HG03103 (cell line): ENCODE measurements around the gene EPHB3.

Source experiments
- ATAC-seq: cut with Tn5 transposase; IDR thresholded peaks from one replicate; pipeline ENCODE4 v1.9.1; 2021; ENCODE audit warnings: low read depth; ENCODE audit not compliant: unreplicated experiment

The EPHB3 gene

DNA sequence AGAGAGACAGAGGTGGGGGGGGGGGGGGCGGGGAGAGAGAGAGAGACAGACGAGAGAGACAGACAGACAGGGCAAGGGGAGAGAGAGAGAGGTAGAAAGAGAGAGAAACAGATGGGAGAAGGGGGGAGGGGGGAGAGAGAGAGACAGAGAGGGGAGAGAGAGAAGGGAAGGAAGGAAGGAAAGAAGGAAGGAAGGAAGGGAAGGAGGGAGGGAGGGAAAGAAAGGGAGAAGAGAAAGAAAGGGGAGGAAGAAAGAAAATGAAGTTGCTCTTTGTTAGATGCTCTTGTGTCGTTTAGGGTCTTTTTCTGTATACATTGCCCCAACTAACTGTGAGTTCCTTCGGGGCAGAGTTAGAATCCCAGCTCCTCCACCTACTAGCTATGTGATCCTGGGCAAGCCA is 19.0 kb upstream of the EPHB3 start:
- no peak for ATAC-seq

DNA sequence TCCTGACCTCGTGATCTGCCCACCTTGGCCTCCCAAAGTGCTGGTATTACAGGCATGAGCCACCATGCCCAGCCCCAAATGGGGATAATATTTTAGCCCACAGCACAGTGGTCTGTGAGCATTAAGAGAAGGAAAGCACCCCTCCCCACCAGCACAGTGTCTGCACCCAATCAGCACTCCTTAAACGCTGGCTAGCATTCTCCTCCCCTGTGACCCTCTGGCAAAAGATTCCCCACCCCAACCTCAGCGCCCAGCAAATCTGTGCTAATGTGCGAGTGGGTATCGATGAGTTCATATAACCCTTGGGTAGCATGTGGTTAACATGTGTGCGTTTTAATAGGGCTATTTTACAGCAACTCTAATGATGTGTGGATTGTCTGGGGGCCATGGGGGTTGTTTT is 18.3 kb upstream of the EPHB3 start:
- ATAC-seq, result no peak

DNA sequence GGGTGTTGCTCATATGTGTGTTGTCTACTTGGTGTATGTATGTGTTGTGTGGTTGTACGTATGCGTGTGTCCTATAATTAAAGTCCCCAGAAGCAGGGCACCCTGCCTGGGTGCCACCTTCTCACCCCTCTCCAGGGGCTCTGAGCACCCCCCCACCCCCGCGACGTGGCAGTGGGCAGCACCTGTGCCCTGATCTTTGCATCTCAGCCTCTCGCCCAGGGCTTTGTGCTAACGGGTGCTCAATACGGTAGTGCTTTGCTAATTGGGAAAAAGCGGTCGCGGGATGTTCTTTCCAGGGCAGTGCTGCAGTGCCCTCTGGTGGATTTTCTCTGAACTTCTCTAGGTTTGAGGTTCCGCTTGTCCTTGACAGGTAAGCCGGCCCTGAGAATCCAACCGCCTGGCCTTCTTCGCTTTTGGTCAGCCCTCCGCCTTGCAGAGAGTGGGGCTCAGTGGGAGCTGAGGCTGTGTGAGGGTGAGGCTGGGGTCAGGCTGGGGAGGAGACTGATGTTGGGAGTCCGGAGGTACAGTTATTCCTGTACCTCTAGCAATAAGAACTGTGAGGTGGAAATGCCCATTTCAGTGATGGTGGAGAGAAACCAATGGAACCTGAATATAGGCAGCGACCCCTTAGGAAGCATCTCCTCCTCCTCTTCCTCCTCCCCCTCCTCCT is 17.6 kb upstream of the EPHB3 start:
- ATAC-seq, result no peak

DNA sequence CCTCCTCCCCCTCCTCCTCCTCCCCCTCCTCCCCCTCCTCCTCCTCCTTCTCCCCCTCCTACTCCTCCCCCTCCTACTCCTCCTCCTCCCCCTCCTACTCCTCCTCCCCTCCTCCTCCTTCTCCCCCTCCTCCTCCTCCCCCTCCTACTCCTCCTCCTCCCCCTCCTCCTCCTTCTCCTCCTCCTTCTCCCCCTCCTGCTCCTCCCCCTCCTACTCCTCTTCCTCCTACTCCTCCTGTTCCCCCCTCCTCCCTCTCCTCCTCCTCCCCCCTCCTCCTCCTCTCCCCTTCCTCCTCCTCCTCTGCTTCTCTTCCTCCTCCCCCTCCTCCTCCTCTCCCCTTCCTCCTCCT is 17.1 kb upstream of the EPHB3 start:
- no peak for ATAC-seq

DNA sequence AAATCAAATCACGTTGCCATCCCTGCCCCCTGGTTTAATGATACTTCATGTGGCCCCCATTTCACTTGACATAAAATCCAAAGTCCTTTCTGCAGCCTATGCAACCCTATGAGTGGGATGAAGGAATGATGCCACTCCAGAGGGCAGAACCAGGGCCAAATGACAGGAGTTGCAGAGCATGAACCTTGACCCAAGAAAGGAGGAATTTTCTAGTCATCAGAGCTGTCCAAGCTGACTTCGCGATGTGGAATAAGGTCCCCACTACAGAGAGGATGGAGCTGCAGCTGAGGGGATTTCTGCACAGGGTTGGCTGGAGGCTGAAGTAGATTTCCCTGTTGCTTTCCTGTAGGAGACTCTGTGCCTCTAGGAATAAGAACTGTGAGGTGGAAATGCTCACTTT is 15.8 kb upstream of the EPHB3 start:
- ATAC-seq, result no peak

DNA sequence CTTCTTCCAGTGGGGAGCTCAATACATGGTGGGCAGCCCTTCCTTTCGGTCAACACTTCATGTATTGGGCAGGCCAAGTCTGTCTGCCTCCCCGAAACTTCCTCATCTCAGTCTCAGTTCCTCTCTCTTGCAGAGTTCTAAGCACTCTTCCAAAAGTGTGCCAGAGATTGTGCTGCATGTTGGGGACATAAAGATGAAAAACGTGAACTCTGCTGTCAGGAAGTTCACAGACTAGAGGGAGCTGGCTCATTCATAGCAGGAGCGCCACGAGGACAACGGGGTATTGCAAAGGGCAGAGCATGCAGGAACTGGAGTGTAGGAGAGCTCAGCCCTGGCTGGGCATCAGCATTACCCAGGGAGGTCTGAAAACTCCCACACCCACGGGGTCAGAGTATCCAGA is 15.3 kb upstream of the EPHB3 start:
- ATAC-seq, result no peak

DNA sequence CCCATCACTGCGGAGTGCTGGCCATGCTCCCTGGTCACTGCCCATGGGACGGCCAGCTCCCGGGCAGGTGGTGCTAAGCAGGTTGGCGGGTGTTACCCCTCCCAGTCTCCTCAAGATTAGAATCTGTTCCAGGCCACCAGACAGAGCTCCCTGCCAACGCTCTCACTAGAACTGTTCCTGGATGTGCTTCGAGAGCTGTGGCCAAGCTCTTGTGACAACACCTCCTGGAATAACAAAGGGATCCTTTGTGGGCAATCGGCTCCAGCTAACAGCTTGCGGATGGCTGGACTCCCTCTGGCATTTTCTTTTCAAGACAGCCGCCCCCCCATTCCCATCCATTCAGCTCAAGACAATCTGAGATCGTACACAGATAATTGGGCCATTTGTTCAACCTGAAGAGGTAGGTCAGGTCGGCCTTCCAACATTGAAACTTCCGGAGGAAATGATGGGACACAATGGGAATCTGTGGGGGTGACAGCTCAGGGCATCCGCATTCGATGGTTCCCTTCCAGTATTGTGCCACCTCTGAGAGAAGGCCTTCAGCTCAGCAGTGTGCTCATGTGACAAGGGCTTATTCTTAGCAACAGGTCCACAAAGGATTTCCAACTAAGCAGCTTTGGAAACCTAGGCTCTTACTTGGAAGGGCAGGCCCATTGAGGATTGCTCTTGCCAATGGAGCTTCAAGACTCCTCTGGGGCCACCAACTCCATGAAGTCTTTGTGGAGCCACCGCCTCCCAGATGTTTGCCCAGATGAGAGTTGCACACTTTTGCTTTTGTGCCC is 11.6 kb upstream of the EPHB3 start:
- no peak for ATAC-seq

DNA sequence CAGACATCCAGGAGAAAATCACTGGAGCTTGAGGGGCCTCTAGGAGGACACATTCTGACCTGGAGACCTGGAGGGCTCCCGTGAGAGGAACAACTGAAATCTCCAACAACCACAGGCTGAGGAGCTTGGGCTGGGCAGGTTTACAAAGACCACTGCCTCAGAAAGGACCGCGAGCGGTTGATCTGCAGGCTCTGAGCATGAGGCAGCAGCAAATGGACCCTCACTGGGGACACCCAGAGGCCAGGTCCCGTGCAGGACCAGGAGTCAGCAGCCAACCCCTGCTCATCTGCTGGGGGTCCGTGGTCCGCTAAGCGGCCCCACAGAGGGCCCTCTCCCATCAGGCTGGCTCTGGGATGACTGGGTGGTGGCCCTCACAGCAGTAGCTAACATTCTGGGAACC is 10.5 kb upstream of the EPHB3 start:
- ATAC-seq, result no peak

DNA sequence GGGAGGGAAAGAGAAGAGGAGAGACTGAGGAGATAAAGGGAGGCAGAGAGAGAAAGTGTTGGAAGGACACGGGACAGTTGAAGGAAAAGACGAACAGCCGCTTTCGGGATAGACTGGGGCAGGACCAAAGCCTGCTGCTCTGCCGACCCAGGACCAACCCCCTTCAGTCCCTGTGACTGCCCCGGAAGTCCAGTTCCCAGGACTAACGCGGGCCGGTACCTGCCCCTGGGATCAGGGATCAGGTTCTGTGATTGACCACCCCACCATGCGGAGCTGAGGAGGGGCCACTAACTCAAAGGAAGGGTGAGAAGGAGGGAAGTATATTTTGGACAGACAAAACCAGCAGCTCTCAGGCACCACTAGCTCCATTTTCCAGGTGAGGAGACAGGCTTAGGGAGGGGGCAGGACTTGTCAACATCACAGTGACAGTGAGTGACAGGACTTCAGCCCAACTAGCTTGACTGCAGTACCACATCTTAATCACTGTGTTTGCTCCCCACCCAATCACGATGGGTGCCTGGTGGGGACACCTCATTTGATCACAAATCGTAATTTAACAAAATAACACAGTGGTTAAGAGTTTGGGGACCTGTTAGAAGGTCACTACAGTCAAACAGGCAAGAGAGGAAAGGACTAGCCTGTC is 9.8 kb upstream of the EPHB3 start:
- ATAC-seq, result no peak

DNA sequence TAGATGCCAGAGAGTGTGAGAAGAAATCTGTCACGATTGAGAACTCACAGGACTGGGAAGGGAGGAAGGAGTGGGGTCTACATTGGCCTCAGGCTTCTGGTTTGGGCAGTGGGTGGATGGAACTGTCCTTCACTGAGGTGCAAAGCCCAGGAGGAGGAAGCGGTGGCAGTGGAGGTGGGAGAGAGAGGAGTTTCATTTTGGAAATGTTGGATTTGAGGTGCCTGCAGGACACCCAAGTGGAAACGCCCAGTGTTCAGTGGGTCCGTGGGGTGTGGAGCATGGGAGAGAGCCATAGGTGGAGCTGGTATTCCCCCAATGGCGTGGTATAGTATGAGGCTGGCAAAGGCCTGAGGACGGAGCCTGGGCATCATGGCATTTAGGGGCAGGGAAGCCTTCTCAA is 9.3 kb upstream of the EPHB3 start:
- ATAC-seq, result no peak

DNA sequence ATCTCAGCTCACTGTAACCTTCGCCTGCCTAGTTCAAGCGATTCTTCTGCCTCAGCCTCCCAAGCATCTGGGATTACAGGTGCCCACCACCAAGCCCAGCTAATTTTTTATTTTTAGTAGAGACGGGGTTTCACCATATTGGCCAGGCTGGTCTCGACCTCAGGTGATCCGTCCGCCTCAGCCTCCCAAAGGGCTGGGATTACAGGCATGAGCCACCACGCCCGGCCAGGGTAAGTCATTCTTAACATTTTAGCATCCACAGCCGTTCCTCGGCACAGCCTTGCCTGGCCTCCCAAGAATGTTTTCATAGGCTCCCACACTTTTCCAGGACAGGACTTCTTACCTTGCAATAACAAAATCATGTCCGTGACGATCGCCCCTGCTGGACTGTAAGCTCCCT is 8.7 kb upstream of the EPHB3 start:
- ATAC-seq, result no peak

DNA sequence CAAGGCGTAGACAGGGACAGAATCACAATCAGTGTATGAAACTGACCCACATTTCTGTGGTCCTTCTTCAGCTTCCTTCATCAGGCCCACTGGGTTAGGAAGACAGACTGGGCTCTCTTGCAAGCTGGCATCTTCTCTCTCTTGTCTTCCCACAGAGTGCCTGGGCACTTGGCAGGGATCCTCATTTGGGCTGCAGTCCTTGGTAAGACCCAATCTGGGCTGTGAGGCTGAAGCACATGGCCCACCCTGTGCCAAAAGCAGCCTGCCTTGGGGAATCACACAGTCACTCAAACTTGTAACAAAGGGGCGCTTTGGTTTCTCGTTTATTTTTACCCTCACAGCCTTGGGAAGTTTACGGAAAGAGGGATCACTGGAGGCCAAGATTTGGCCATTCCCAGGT is 8.2 kb upstream of the EPHB3 start:
- ATAC-seq, result no peak

DNA sequence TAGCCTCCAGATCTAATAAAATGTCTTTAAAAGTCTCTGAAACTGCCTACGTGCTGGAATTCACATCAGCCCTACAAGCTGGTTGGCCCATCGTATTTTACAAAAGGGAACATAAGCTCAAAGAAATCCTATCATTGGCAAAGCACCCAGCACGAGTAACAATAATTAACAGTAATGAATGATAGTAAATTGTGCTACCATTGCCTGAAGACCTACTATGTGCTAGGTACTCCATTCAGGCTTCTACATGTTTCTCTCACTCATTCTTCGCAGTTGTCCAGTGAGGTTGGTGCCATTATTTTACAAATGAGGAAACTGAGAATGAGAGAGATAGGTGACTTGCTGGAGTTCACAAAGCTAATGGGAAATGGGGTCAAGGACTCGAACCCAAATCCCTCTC is 7.1 kb upstream of the EPHB3 start:
- no peak for ATAC-seq

DNA sequence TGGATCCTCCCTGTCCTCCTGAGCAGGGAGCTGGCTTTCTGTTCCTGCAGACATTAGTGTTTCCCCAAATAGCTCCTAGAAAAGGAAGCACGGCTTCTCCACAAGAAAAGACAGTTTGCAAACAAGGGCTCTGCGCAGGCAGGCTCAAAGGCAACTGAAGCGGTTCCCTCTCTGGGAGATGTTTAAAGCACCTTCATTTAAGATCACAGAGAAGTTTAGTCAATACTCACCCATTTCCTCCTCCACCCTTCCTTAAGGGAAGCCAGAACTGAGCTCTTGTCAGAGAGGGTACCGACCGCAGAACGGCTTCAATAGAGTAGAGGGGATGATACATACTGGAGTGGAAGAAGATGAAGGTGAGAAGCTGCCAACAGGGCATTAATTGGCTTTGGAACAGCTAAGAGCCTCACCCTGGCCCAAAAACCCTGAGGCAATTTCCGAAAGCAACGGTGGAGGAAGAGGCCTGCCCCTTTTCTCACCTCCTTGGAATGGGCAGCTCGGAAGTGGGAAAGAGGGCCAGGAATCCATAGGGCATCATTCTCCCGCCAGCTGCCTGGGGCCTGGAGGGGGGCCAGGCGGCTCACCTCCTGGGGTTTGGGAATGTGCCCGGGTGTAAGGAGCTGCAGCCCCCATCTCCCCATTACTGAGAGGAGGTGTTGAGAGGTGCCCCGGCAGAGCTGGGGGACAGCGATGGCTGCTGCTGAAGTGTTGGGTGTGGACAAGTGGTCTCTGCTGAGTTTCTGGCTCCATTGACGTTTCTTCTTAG is 4.8 kb upstream of the EPHB3 start:
- no peak for ATAC-seq

DNA sequence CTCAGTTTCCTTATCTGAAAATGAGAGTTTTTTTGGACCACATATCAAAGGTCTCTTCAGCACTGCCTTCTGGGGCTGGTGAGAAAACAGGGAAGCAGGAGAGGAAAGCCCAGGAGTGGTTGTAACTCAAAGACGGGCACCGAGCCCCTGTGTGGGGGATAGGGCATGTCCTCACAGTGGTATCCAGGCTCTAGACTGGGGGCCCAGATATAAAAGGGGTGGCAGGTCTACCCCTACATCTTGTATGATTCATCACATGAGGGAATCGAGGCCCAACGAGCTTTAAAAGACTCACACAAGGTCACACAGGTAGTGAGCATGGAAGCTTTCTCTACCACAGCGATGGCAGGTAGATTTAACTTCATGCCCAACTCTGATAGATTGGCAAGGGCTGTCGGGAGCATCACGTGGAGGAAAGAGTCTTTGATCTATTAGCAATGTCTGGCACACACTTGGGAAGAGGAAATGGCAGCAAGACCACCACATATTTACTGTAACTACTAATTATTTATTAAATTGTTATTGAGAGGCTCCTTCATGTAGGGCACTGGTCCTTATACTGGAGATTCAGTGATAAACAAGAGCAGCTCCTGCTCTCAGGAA is 4.1 kb upstream of the EPHB3 start:
- no peak for ATAC-seq

DNA sequence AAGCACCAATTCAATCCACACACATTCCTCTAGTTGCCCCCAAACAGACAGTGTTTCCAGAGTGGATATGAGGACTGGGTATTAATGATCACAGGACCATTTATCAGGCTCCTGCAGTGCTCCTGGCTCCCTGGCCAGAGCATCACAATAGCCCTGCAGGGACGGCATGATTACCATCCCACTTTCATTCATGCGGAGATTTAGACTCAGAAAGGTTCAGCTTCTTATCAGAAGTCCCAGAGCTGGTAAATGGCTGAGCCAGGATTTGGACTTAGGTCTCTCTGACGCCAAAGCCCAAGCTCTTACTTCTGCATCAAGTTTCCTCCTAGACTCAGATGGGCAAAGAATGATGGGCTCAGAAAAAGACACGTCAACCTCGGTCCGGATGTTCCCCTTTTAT is 2.9 kb upstream of the EPHB3 start:
- ATAC-seq, result no peak

DNA sequence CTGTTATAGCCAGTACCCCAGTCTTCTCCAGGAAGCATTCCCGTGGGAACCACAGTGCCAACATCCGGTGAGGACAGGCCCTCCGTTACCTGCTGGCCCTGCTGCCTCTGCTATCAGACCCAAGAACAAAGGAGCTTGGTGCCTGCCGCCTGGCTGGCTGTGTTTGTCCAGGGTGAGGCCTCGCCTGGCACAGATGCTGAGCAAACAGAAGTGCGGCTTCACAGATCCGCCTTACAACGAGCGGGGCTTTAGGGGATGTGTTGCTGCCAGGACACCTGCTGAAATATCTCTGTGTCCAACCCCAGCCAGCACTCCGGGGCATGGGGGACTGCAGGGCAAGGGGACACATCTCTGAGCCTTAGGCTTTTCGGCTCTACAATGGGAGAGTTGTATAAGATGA is 2.2 kb upstream of the EPHB3 start:
- no peak for ATAC-seq

DNA sequence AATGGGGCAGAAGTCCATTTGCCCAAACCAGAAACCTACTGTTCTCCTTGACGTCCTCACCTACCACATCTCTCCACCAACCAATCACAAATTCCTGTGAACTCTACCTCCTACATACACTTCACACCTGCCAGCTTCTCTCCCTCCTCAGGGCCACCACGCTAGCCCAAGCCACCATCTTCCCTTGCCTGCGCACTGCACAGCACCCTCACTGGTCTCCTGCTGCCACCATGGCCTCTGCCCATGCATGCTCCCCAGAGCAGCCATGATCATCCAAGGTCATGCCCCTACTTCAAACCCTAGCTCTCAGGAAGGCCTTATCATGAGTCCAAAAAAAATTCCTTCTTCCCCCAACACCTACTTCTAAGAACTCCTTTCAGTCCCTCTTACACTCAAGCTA is 1.1 kb upstream of the EPHB3 start:
- no peak for ATAC-seq

DNA sequence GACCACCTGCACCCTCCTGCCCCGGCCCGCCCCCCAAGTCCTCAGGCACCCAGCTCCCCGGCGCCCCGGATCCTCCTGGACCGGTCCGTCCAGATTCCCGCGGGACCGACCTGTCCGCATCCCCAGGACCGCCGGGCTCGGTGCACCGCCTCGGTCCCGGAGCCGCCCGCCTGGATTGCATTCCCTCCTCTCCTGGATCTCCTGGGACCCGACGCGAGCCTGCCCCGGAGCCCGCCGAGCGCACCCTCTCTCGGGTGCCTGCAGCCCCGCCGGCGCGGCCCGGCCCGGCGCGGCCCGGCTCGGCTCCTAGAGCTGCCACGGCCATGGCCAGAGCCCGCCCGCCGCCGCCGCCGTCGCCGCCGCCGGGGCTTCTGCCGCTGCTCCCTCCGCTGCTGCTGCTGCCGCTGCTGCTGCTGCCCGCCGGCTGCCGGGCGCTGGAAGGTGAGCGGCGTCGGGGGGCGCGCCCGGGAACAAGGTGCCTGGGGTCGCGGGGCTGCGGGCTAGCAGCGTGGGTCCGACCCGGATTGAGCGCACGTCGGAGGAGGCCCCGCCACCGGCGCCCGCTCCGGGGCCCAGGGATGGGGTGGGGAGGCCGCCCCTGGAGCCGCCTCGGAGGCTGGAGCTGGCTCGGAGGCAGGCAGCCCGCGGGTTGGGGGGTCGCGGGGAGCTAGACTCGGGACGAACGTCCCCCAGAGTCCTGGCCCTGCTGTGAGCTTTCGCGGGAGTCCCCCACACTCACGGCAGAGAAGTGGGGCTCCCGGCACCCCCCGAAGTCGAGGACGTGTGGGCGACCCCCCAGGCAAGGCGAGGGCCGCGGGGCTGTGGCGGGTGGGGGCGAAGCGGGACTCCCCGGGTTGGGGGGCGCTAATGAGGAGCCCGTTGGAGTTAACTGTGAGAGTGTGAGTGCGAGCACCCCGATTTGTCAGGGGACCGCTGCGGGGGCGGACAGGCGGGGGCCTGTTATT is 610 bp downstream of the EPHB3 start:
- no peak for ATAC-seq
